Left ventricle myocardium inferior (tissue), 1 donor: ENCODE data around the gene CARM1. TPM values are rescaled to one million over a fixed set of nuclear protein-coding genes. Genes with fewer than 3 reads are reported as not detected.

Experiments used
- DNase-seq: peaks from one replicate; pipeline ENCODE4 v3.0.0-alpha.2; 2020
- H3K27ac ChIP-seq: fragments of 200-600 bp; replicated peaks from 2 replicates; pipeline ENCODE4 v1.8.0; 2021
- H3K27me3 ChIP-seq: fragments of 200-600 bp; 2 replicates; pipeline ENCODE4 v1.8.0; 2021; ENCODE audit warnings: low read depth
- H3K36me3 ChIP-seq: fragments of 200-600 bp; 2 replicates; pipeline ENCODE4 v1.8.0; 2021
- H3K4me1 ChIP-seq: fragments of 200-600 bp; 2 replicates; pipeline ENCODE4 v1.8.0; 2021
- H3K4me3 ChIP-seq: fragments of 200-600 bp; 2 replicates; pipeline ENCODE4 v1.8.0; 2021; ENCODE audit warnings: mild to moderate bottlenecking, moderate library complexity
- H3K9me3 ChIP-seq: fragments of 200-600 bp; replicated peaks from 2 replicates; pipeline ENCODE4 v1.8.0; 2021
- intact Hi-C: fragments of 100-400 bp; cut with micrococcal nuclease; formaldehyde crosslinking; loops from one replicate; pipeline ENCODE4 v1.11.0; 2022
- total RNA-seq: library from RNA; stranded (reverse); fragmentation: NEBNext Ultra II Directional; extraction: Animal tissue kit (Norgen Biotek cat#: 25700); gene quantifications from one replicate; pipeline ENCODE4 v1.2.1, GENCODE V29; 2021
- TF ChIP-seq, protein P1 (sequence below): fragments of 200-600 bp; IDR thresholded peaks from 2 replicates; pipeline ENCODE4 v1.8.0; 2021; ENCODE audit warnings: antibody characterized with exemption, mild to moderate bottlenecking, borderline replicate concordance
- donor health status: DM: no; HTN: yes; CAD: no; lungs with severe emphysema.

CARM1 gene
- total RNA-seq, 1 donor from 2014 or later, result 27.2 TPM

DNA sequence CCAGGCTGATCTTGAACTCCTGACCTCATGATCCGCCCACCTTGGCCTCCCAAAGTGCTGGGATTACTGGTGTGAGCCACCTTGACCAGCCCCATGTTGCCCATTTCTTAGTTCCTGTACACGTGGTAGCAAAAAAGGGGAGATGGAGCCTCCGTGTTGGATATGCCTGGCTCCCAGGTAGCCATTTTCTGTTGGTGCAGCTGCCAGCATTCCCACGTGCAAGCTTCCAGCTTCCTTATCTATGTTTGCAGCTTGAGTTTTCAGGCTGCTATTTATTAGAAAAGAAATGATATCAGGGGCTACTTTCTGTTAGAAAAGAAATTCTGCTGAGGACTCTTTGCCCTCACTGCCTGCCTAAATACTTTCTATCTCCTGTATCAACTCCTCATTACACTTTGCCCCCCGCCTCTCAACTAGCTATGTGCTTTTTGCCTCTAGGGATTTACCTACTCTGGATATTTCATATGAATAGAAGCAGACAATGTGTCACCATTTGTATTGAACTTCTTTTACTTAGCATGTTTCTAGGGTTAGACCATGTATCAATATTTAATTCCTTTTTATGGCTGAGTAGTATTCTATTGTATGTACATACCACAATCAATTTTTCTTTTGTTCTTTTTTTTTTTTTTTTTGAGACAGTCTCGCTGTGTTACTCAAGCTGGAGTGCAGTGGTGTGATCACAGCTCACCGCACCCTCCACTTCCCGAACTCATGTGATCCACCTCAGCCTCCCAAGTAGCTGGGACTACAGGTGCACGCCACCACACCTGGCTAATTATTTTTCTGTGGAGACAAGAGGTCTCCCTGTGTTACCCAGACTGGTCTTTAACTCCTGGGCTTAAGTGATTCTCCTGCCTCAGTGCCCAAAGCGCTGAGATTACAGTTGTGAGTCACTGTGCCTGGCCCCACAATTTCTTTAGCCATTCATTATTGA lies 32.0 kb upstream of the CARM1 start:
- no peak for DNase-seq
- H3K27ac ChIP-seq, result no peak overlapping the region
- H3K36me3 ChIP-seq, result peaks cover 6% of the 10 kb centered on the region
- intact Hi-C loops, result no loop called here
- peaks cover 18% of the 10 kb centered on the region for H3K4me1 ChIP-seq
- TF ChIP-seq, protein P1, sequence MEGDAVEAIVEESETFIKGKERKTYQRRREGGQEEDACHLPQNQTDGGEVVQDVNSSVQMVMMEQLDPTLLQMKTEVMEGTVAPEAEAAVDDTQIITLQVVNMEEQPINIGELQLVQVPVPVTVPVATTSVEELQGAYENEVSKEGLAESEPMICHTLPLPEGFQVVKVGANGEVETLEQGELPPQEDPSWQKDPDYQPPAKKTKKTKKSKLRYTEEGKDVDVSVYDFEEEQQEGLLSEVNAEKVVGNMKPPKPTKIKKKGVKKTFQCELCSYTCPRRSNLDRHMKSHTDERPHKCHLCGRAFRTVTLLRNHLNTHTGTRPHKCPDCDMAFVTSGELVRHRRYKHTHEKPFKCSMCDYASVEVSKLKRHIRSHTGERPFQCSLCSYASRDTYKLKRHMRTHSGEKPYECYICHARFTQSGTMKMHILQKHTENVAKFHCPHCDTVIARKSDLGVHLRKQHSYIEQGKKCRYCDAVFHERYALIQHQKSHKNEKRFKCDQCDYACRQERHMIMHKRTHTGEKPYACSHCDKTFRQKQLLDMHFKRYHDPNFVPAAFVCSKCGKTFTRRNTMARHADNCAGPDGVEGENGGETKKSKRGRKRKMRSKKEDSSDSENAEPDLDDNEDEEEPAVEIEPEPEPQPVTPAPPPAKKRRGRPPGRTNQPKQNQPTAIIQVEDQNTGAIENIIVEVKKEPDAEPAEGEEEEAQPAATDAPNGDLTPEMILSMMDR, result no peak
- H3K4me3 ChIP-seq, result no peak overlapping the region
- H3K9me3 ChIP-seq, result peaks cover 17% of the 10 kb centered on the region
- no peaks in the 10 kb centered on the region for H3K27me3 ChIP-seq

DNA sequence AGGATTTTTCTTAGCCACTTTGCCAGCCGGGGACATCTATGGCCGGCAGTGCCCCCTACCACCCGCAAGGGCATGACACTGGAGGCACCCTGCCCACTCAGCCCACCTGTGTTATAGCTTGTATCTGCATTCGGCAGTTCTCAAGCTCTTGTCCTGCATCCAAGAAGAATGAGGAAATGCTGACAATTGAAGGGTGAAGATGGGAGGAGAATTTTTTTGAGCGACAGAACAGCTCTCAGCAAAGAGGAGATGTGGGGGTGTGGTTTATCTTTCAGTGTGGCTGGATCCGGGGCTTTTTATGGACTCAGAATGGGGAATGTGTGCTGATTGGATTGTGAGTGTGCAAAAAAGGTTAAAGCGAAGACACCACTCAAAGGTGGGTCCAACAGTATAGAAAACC lies 28.6 kb upstream of the CARM1 start:
- Histone ChIP-seq H3K36me3 (no peaks in the 10 kb centered on the region), H3K4me3 (no peak overlapping the region), H3K27me3 (no peaks in the 10 kb centered on the region), H3K27ac (no peak overlapping the region), H3K4me1 (no peaks in the 10 kb centered on the region), H3K9me3 (peaks cover 33% of the 10 kb centered on the region)
- DNase-seq, result no peak
- TF ChIP-seq, protein P1, result no peak
- intact Hi-C loops, result no loop called here

DNA sequence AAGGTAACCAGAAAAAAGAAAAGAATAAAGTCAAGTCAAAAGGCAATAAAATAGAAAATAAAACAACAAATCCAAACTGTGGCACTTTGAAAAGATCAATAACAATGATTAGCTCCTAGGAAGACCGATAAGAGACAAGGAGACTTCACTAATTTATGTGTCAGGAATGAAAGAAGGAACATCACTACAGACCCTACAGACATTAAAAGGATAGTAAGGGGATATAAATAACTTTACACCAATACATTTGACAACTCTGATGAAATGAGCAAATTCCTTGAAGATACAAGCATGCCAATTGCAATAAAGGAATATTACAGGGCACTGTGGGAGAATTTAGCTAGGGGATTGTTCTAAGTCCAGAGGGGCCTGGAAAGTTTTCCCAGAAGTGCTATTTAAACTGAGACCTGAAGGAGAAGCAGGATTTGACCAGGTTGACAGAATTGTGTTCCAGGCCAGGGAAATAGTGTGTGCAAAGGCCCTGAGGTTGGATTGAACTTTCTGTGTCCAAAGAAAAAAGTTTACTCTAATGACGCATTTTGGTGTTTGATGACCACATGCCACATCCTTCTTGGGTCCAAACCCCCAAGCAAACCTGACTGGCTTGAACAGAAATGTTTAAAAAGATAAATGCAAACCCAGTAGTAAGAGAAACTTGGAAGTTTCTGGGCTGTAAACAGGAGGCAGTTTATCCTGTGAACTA lies 24.7 kb upstream of the CARM1 start:
- TF ChIP-seq, protein P1, result no peak

DNA sequence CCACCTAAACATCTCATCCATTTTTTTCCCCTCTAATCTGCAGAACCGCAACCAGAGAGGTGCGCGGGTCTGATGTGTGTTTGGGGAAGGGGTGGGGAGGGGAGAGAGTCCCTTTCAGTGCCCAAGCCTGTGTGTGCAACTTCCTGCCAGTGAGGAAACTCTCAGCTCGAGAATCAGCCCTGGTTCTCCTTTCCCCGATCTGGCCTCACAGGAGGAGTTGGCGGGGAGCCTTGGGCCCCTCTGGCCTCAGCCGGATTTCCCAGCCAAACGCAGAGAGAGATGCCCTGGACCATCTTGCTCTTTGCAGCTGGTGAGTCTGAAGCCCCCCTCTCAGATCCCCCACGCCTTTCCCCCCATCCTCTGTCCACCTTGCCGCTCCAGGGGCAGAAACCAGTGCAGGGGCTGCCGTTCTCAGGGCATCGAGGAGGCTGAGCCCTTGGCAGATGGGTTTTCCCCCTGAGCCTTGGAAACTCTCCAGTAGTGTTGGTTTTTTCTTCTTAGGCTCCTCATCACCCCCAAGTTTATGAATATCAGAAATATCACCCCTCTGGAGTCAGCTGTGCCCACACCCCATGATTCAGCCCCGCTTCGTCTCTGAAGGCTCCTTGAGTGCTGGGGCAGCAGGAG lies 23.0 kb upstream of the CARM1 start, which contains the start of gene C19orf38:
Gene C19orf38, plus strand, starts transcription at position 186 of the 627 bp plus-strand sequence. Its CDS starts 94 bp downstream, at position 280.
- H3K27ac ChIP-seq, result no peak within 1 kb of the TSS
- intact Hi-C loops, result no loop called here
- H3K4me3 ChIP-seq, result no peak within 1 kb of the TSS
- H3K9me3 ChIP-seq, result peaks cover 23% of the 10 kb centered on the region
- DNase-seq, result no peak
- H3K4me1 ChIP-seq, result no peaks in the 10 kb centered on the region
- no peaks in the 10 kb centered on the region for H3K36me3 ChIP-seq
- H3K27me3 ChIP-seq, result peaks cover 24% of the 10 kb centered on the region
- TF ChIP-seq, protein P1, result no peak

More for the DNA sequence above, 24.7 kb upstream of the CARM1 start:
- peaks cover 23% of the 10 kb centered on the region for H3K9me3 ChIP-seq
- no peaks in the 10 kb centered on the region for H3K36me3 ChIP-seq
- no peak for DNase-seq
- H3K27me3 ChIP-seq, result peaks cover 24% of the 10 kb centered on the region
- no peaks in the 10 kb centered on the region for H3K4me1 ChIP-seq
- intact Hi-C loops, result no loop called here
- no peak overlapping the region for H3K4me3 ChIP-seq
- no peak overlapping the region for H3K27ac ChIP-seq

DNA sequence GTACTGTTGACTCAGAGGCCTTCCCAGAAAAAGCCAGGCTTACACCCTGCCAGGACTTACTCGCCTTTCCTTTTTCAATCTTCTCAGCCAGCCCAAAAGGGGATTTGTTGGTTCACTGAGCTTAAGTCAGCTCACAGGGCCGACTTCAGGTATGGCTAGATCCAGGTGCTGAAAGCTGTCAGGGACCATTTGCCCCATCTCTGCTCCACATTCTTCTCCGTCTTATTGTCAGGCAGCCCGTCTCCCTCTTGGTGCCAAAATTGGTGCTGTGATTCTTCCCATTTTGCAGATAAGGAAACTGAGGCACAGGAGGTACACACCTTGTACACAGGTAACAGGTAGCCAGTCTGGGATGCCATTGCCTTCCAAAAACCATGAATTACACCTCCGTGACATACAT lies 20.7 kb upstream of the CARM1 start:
- Histone ChIP-seq H3K4me3 (no peak overlapping the region), H3K27ac (no peak overlapping the region), H3K27me3 (peaks cover 24% of the 10 kb centered on the region), H3K9me3 (peaks cover 20% of the 10 kb centered on the region), H3K4me1 (no peaks in the 10 kb centered on the region), H3K36me3 (no peaks in the 10 kb centered on the region)
- DNase-seq, result no peak
- intact Hi-C loops, result no loop called here
- TF ChIP-seq, protein P1, result no peak
